Stimulated activated CD8-positive, alpha-beta memory T cell treated with anti-CD3 and anti-CD28 coated beads, Interleukin-7, amount 100 ng/mL, for 24 hours (primary cell): Measurements from ENCODE around the gene ADAR.
"Not testable (repeated sequence)": the region's sequence is repeated elsewhere in the genome, so short reads cannot be mapped to it uniquely, and the experiment has no call there.

Experiments used
- DNase-seq: peaks from one replicate; pipeline ENCODE4 v3.0.0-alpha.2; 2020; ENCODE audit warnings: low read depth

Gene ADAR

GRCh38 chr1:154607609-154608396 lies at the start of gene ADAR:
Gene ADAR (minus strand): TSS chr1:154608186. CDS start chr1:154608006, 180 bp downstream.
- peak; percentile 78 for DNase-seq

- no peak for DNase-seq
These were observed 49.6 kb upstream of the ADAR start for GRCh38 chr1:154657556-154657955.

- no peak for DNase-seq
These were observed 44.9 kb upstream of the ADAR start for GRCh38 chr1:154652893-154653292.

- not testable (repeated sequence) for DNase-seq
These were observed 36.7 kb upstream of the ADAR start for GRCh38 chr1:154644724-154645123.

- no peak for DNase-seq
These were observed 33.5 kb upstream of the ADAR start for GRCh38 chr1:154641534-154641933.

GRCh38 chr1:154639876-154640275 lies 31.9 kb upstream of the ADAR start:
- no peak for DNase-seq

GRCh38 chr1:154635171-154635570 lies 27.2 kb upstream of the ADAR start:
- no peak for DNase-seq

- no peak for DNase-seq
These were observed 21.7 kb upstream of the ADAR start for GRCh38 chr1:154629675-154630073.

GRCh38 chr1:154629061-154629674 lies 21.2 kb upstream of the ADAR start:
- no peak for DNase-seq

- no peak for DNase-seq
These were observed 20.1 kb upstream of the ADAR start for GRCh38 chr1:154628121-154628405.

GRCh38 chr1:154627257-154628120 lies 19.5 kb upstream of the ADAR start:
- DNase-seq, result peak; percentile 92

GRCh38 chr1:154626456-154627256 lies 18.7 kb upstream of the ADAR start:
- no peak for DNase-seq

- no peak for DNase-seq
These were observed 17.0 kb upstream of the ADAR start for GRCh38 chr1:154624746-154625643.

- DNase-seq, result no peak
These were observed 15.4 kb upstream of the ADAR start for GRCh38 chr1:154623358-154623757.

- DNase-seq, result no peak
These were observed 14.6 kb upstream of the ADAR start for GRCh38 chr1:154622503-154623039.

GRCh38 chr1:154621875-154622274 lies 13.9 kb upstream of the ADAR start:
- DNase-seq, result no peak

GRCh38 chr1:154620751-154621150 lies 12.8 kb upstream of the ADAR start:
- no peak for DNase-seq

GRCh38 chr1:154619181-154619948 lies 11.4 kb upstream of the ADAR start:
- DNase-seq, result no peak

- no peak for DNase-seq
These were observed 8.8 kb upstream of the ADAR start for GRCh38 chr1:154616659-154617345.
